HuH-7 (cell line): ENCODE measurements around the gene LAMP1.
"Not testable (repeated sequence)": the region's sequence is repeated elsewhere in the genome, so short reads cannot be mapped to it uniquely, and the experiment has no call there.

Source experiments
- DNase-seq: peaks from one replicate; pipeline ENCODE4 v3.0.0; 2011; ENCODE audit warnings: low spot score

LAMP1 gene

GRCh38 chr13:113297370-113298042, 467 bp downstream of the LAMP1 start:
- DNase-seq, result no peak

- DNase-seq, result no peak
Observed at GRCh38 chr13:113298043-113298945, 1.3 kb downstream of the LAMP1 start.

GRCh38 chr13:113299951-113300350, 2.9 kb downstream of the LAMP1 start:
- DNase-seq, result peak; percentile 76

DNA sequence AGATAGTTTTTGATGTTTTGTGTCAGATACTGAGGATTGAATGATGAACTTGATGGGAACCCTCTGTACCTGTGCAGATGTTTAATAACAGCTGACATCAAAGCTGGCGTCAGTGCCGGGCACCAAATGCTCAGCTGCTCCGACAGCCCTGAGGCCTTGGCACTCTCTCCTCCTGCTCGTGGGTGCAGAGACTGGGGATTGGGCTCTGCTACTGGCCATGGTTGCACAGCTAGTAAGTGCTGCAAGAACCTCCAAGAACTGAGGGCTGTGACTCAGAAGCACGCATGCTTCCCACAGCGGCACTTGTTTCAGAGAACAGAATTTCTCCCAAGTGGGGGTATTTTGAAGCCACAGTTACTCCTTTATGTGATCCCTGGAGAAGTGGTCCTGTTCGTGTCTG, 5.9 kb downstream of the LAMP1 start:
- DNase-seq, result no peak

GRCh38 chr13:113304121-113304520, 7.1 kb downstream of the LAMP1 start:
- DNase-seq, result no peak

GRCh38 chr13:113305208-113305607, 8.2 kb downstream of the LAMP1 start:
- no peak for DNase-seq

DNA sequence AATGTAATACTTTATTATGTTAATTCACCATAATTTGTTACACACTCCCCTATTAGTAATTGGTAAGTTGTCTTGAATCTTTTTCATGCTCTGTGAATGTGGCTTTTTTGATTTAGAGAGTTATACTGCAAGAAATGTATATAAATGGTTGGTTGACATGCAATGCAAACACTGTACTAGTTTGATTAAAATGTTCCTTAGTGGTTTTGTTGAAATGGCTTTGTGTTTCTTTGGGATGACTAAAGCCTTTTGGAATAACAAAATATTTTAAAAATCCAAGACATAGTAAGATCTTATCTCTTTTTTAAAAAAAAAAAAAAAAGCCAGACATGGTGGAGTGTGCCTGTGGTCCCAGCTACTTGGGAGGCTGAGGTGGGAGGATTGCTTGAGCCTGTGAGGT, 10.5 kb downstream of the LAMP1 start:
- no peak for DNase-seq

DNA sequence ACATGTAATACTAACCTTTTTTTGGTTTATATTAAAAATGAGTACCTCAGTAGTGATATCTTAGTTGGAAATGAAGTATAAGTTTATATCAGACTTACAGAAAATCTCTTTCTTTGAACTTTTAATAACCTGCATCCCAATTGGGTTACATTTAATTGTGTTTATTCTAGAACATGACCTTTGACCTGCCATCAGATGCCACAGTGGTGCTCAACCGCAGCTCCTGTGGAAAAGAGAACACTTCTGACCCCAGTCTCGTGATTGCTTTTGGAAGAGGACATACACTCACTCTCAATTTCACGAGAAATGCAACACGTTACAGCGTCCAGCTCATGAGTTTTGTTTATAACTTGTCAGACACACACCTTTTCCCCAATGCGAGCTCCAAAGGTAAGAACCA, 12.4 kb downstream of the LAMP1 start:
- DNase-seq, result no peak

- DNase-seq, result not testable (repeated sequence)
Observed at GRCh38 chr13:113314112-113314511, 17.1 kb downstream of the LAMP1 start.

- not testable (repeated sequence) for DNase-seq
Observed at GRCh38 chr13:113314895-113315470, 17.9 kb downstream of the LAMP1 start.

- DNase-seq, result no peak
Observed at GRCh38 chr13:113315992-113316391, 19.0 kb downstream of the LAMP1 start.

GRCh38 chr13:113317031-113317430, 20.0 kb downstream of the LAMP1 start:
- no peak for DNase-seq

GRCh38 chr13:113318956-113319355, 21.9 kb downstream of the LAMP1 start:
- DNase-seq, result no peak

GRCh38 chr13:113319371-113319770, 22.3 kb downstream of the LAMP1 start:
- no peak for DNase-seq

DNA sequence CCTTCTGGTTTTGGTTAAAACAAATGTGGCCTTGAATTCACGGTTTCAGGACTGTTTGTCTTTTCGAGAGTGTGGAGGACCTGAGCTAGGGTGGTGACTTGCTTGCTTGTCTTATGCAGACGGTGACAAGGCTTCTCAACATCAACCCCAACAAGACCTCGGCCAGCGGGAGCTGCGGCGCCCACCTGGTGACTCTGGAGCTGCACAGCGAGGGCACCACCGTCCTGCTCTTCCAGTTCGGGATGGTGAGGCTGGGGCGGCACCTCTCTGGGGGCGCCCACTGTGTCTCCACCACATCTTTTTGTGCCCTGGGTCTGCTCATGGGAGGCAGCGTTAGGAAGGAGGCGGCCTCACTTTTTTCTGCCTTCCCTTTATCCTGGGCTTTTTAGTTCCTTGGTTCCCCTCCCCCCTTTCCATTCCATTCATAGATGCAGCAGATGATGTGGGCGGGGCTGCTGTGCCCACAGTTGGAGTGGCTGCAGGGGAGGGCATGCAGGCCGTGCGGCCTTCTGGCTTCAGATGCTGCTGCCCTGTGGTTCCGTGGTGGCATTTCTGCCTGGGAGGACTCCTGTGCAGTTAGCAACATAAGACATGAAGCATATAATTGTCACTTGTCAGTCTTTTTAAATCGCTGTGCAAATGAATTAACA, 23.3 kb downstream of the LAMP1 start:
- no peak for DNase-seq

- DNase-seq, result no peak
Observed at GRCh38 chr13:113321546-113321945, 24.5 kb downstream of the LAMP1 start.

DNA sequence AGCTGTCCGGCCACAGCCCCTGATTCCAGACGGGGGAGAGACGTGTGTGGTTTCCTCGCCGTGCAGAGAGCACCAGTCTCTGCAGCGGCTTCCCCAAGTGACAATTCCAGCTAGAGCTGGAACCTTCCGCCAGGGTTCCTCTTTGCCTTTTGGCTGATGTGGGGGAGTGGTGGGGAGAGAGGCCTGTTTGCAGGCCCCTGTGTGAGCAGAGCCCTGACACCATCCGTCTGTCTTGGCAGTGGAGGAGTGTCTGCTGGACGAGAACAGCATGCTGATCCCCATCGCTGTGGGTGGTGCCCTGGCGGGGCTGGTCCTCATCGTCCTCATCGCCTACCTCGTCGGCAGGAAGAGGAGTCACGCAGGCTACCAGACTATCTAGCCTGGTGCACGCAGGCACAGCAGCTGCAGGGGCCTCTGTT, 25.0 kb downstream of the LAMP1 start:
- no peak for DNase-seq

GRCh38 chr13:113322890-113323651, 26.0 kb downstream of the LAMP1 start:
- DNase-seq, result no peak

DNA sequence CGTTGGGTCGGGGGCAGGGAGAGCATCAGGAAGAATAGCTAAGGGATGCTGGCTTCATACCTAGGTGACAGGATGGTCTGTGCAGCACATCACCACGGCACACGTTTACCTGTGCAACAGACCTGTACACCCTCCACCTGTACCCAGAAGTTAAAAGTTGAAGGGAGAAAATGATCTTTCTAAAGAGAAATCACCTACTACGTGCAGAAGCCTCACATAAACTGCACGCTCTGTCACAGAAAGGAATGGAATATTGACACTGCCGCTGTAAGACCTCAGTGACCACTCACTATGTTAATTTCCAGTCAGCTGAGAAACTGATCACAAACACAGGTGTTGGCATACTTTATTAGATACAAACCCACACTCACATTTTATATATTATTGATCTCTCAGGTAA, 26.8 kb downstream of the LAMP1 start:
- DNase-seq, result no peak

DNA sequence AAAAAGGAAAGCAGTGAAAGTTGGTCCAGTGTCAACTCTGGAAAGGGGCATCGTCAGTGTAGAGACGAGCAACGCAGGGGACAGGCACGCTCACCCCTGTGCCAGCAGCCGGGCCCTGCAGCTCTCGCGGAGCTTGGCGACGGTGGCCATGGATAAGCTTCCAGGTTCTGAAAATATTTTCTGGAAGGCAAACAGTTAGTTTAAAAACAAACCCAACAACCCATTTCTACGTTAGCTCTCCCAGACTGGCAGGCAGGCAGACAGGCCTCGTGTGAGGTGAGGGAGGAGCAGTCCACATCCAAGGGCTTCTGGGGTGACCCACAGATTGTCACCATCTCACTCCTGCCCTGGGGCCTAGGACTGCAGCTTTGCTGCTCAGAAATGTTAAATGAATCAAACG, 27.4 kb downstream of the LAMP1 start:
- DNase-seq, result no peak

DNA sequence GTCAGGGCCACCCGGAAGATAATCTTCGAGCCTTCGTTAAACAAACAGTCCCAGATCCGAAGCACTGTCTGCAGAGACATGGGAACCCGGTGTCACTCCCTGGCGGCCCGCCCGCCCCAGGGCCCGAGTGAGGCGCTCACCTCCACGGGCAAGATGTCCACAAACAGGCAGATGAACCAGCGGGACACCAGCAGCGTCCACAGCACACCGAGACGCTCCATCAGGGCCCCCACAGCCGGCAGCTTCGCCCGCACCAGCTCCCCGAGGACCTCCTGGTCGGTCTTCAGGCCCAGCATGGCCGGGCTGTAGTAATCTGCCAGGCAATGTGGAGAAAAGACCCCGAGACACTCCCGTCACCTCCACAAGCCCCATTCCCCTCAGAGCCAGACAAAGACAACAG, 28.7 kb downstream of the LAMP1 start:
- no peak for DNase-seq

- DNase-seq, result no peak
Observed at GRCh38 chr13:113327391-113327765, 30.3 kb downstream of the LAMP1 start.
